HepG2 (cell line): Measurements from ENCODE around the gene C19orf85. TPM values are rescaled to one million over a fixed set of nuclear protein-coding genes. Genes with fewer than 3 reads are reported as not detected.

Experiments
- GPN1 ChIP-seq: sonication (generic); formaldehyde crosslinking; IDR thresholded peaks from 2 replicates; pipeline ENCODE4 v1.5.1; 2020; ENCODE audit warnings: missing genetic modification reagents, borderline replicate concordance
- GTF3A ChIP-seq: sonication (generic); formaldehyde crosslinking; conservative IDR thresholded peaks from 2 replicates; pipeline ENCODE4 v1.4.0; 2020; ENCODE audit warnings: mild to moderate bottlenecking, missing genetic modification reagents
- HMGXB3 ChIP-seq: sonication (generic); formaldehyde crosslinking; IDR thresholded peaks from 2 replicates; pipeline ENCODE4 v1.4.0; 2020; ENCODE audit warnings: missing genetic modification reagents, borderline replicate concordance
- MATR3 ChIP-seq: sonication (generic); formaldehyde crosslinking; IDR thresholded peaks from 2 replicates; pipeline ENCODE4 v1.4.0; 2020; ENCODE audit warnings: missing genetic modification reagents
- MED1 ChIP-seq: sonication (generic); formaldehyde crosslinking; IDR thresholded peaks from 2 replicates; pipeline ENCODE4 v1.4.0; 2020; ENCODE audit warnings: missing genetic modification reagents
- REL ChIP-seq: sonication (generic); formaldehyde crosslinking; conservative IDR thresholded peaks from 2 replicates; pipeline ENCODE4 v1.8.0; 2022; ENCODE audit warnings: mild to moderate bottlenecking, missing genetic modification reagents, moderate library complexity
- SIX1 ChIP-seq: sonication (generic); formaldehyde crosslinking; IDR thresholded peaks from 2 replicates; pipeline ENCODE4 v1.4.0; 2020; ENCODE audit warnings: missing genetic modification reagents, borderline replicate concordance
- TEF ChIP-seq: sonication (generic); formaldehyde crosslinking; IDR thresholded peaks from 2 replicates; pipeline ENCODE4 v1.5.0; 2020; ENCODE audit warnings: missing genetic modification reagents
- ZMAT3 ChIP-seq: sonication (generic); formaldehyde crosslinking; conservative IDR thresholded peaks from 2 replicates; pipeline ENCODE4 v1.7.0; 2021; ENCODE audit warnings: missing genetic modification reagents
- ZNF101 ChIP-seq: sonication (generic); formaldehyde crosslinking; IDR thresholded peaks from 2 replicates; pipeline ENCODE4 v1.4.0; 2020; ENCODE audit warnings: mild to moderate bottlenecking, low read depth, missing genetic modification reagents, borderline replicate concordance
- ZNF205 ChIP-seq: IDR thresholded peaks from 2 replicates; pipeline ENCODE4 v1.6.1; 2018; ENCODE audit warnings: missing biosample characterization, missing genetic modification reagents
- ZNF251 ChIP-seq: sonication (generic); formaldehyde crosslinking; IDR thresholded peaks from 2 replicates; pipeline ENCODE4 v1.9.0; 2021; ENCODE audit warnings: mild to moderate bottlenecking, missing genetic modification reagents
- ZNF44 ChIP-seq: sonication (generic); formaldehyde crosslinking; IDR thresholded peaks from 2 replicates; pipeline ENCODE4 v1.5.1; 2020; ENCODE audit warnings: mild to moderate bottlenecking, missing genetic modification reagents
- ZNF501 ChIP-seq: sonication (generic); formaldehyde crosslinking; IDR thresholded peaks from 2 replicates; pipeline ENCODE4 v1.5.1; 2020; ENCODE audit warnings: mild to moderate bottlenecking, moderate library complexity, missing genetic modification reagents
- ZNF513 ChIP-seq: sonication (generic); formaldehyde crosslinking; conservative IDR thresholded peaks from 2 replicates; pipeline ENCODE4 v1.5.0; 2020; ENCODE audit warnings: missing genetic modification reagents
- ZNF556 ChIP-seq: sonication (generic); formaldehyde crosslinking; IDR thresholded peaks from 2 replicates; pipeline ENCODE4 v1.4.0; 2020; ENCODE audit warnings: mild to moderate bottlenecking, missing genetic modification reagents, borderline replicate concordance
- polyA plus RNA-seq, 8 experiments: library from polyadenylated mRNA; depleted of rRNA in 3 of 8; stranded (reverse) in 7 of 8; unstranded in 1 of 8; fragments of >200 nt; fragmentation: Illumina TruSeq in 4 of 8; extraction: Trizol in 4 of 8; gene quantifications; 2 replicates each; pipeline versions ENCODE4 v1.2.1 to v1.2.3, GENCODE V29; 2011 to 2016; ENCODE audit warnings: low read depth in 4 of 8, missing spikeins in 1 of 8, mixed read lengths in 1 of 8; ENCODE audit not compliant: insufficient read depth in 1 of 8
- total RNA-seq, 5 experiments: library from RNA; depleted of rRNA; stranded (reverse); fragments of >200 nt; fragmentation: Illumina TruSeq; extraction: Trizol; gene quantifications; 2 replicates each; pipeline ENCODE4 v1.2.3, GENCODE V29; 2016; ENCODE audit warnings: low read depth in 1 of 5
- TF ChIP-seq, protein P1 (sequence below): sonication (generic); formaldehyde crosslinking; IDR thresholded peaks from 2 replicates; pipeline ENCODE4 v1.5.0; 2020; ENCODE audit warnings: missing genetic modification reagents
- TF ChIP-seq, protein P2 (sequence below): sonication (generic); formaldehyde crosslinking; IDR thresholded peaks from 2 replicates; pipeline ENCODE4 v1.5.0; 2020; ENCODE audit warnings: mild to moderate bottlenecking, missing genetic modification reagents

C19orf85 gene
- total and polyA plus RNA-seq, 2 of the 13 experiments (the other 11 are each of a cell fraction or from before 2014, with no cell fraction given), result not detected

DNA sequence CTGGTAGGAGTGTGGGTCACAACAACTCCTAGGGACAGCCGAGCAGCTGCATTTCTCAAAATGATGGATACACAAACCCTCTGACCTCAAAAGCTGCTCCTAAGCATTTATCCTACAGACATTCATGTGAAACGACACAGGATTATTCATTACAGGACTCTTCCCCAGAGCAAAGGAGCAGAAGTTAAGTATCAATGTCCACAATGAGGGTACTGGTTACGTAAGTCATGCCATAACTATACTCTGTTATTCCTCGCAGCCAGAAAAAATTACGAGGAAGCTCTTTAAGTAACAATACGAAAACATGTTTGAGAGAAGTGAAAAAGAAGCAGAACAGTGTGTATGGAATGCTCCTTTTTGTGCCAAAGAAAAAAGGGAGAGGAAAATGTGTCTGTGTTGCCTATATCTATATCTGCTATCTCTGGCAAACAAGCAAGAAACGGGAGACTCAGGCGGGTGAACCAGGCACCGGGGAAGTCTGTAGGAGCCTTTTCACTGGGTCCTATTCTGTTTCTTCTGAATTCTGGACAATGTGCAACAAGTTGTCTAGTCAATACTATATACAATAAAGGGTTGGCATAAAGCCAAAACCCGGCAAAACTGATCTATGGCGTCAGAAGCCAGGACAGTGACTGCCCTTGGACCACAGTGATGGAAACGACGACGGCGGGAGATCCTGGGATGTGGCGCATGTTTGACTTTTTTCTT lies 4.4 kb downstream of the C19orf85 start (continued):
- TF ChIP-seq TEF (CRISPR knock-in tag), result 0 out of 2 replicates have a peak, but pooled peaks have one; percentile 81
- no peak for TF ChIP-seq GPN1 (CRISPR knock-in tag)
- no peak for TF ChIP-seq MATR3
- TF ChIP-seq ZNF44 (CRISPR knock-in tag), result no peak
- TF ChIP-seq ZMAT3 (CRISPR knock-in tag), result no peak
- 0 out of 2 replicates have a peak, but pooled peaks have one; percentile 41 for TF ChIP-seq GTF3A
- TF ChIP-seq ZNF501 (CRISPR knock-in tag), result 0 out of 2 replicates have a peak, but pooled peaks have one; percentile 7
- TF ChIP-seq, protein P1, sequence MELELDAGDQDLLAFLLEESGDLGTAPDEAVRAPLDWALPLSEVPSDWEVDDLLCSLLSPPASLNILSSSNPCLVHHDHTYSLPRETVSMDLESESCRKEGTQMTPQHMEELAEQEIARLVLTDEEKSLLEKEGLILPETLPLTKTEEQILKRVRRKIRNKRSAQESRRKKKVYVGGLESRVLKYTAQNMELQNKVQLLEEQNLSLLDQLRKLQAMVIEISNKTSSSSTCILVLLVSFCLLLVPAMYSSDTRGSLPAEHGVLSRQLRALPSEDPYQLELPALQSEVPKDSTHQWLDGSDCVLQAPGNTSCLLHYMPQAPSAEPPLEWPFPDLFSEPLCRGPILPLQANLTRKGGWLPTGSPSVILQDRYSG, result no peak
- TF ChIP-seq ZNF205 (CRISPR knock-in tag), result 0 out of 2 replicates have a peak, but pooled peaks have one; percentile 24
- peak; percentile 28 for TF ChIP-seq MED1
- TF ChIP-seq, protein P2, sequence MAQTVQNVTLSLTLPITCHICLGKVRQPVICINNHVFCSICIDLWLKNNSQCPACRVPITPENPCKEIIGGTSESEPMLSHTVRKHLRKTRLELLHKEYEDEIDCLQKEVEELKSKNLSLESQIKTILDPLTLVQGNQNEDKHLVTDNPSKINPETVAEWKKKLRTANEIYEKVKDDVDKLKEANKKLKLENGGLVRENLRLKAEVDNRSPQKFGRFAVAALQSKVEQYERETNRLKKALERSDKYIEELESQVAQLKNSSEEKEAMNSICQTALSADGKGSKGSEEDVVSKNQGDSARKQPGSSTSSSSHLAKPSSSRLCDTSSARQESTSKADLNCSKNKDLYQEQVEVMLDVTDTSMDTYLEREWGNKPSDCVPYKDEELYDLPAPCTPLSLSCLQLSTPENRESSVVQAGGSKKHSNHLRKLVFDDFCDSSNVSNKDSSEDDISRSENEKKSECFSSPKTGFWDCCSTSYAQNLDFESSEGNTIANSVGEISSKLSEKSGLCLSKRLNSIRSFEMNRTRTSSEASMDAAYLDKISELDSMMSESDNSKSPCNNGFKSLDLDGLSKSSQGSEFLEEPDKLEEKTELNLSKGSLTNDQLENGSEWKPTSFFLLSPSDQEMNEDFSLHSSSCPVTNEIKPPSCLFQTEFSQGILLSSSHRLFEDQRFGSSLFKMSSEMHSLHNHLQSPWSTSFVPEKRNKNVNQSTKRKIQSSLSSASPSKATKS, result 0 out of 2 replicates have a peak, but pooled peaks have one; percentile 61
- TF ChIP-seq ZNF101 (CRISPR knock-in tag), result no peak
- no peak for TF ChIP-seq HMGXB3 (CRISPR knock-in tag)
- TF ChIP-seq SIX1 (CRISPR knock-in tag), result 0 out of 2 replicates have a peak, but pooled peaks have one; percentile 41
- TF ChIP-seq ZNF513 (CRISPR knock-in tag), result no peak
- TF ChIP-seq REL (CRISPR knock-in tag), result no peak
- TF ChIP-seq ZNF251 (CRISPR knock-in tag), result no peak
- TF ChIP-seq ZNF556 (CRISPR knock-in tag), result no peak
